Activated T-helper 1 cell treated with anti-CD3 and anti-CD28 coated beads, Interleukin-2, amount 50 U/mL, for 16 hours (primary cell): ENCODE results near the gene ALG1L2.
"Not testable (repeated sequence)": the region's sequence is repeated elsewhere in the genome, so short reads cannot be mapped to it uniquely, and the experiment has no call there.

Source experiments
- DNase-seq, 2 donors: peaks; one replicate each; pipeline ENCODE4 v3.0.0-alpha.2; 2020; ENCODE audit warnings: low read depth in 1 of 2, low spot score in 1 of 2

ALG1L2 gene

GRCh38 chr3:130081351-130081881 lies at the start of gene ALG1L2:
TSS of gene ALG1L2 (plus strand) at chr3:130081831. CDS start at chr3:130082017, 186 bp downstream.
- DNase-seq = no peak

DNA sequence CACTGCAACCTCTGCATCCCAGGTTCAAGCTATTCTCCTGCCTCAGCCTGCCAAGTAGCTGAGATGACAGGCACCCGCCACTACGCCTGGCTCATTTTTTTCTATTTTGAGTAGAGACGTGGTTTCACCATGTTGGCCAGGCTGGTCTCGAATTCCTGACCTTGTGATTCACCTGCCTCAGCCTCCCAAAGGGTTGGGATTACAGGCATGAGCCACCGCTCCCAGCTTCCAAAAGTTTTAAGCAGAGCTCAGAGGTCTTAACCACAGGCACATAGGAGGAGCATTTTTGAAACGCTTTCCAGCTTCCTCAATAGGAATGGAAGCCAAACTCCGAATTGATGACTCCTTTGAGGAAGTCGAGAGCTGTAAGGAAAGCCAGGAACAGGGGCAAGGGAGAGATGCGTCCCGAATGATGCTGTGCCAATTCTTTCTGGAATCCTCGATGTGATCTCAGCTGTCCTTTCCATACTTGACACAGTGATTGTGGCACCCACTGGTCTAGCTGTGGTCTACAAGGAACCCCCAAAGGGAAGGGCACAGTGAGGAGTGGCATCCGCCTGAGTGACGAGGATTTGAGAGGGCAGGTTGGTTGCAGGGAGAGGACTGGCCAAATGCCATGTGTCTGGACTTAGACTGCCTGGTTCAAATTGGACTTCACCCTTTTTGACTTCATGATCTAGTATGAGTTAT lies 44.4 kb upstream of the ALG1L2 start:
- DNase-seq = not testable (repeated sequence)

DNA sequence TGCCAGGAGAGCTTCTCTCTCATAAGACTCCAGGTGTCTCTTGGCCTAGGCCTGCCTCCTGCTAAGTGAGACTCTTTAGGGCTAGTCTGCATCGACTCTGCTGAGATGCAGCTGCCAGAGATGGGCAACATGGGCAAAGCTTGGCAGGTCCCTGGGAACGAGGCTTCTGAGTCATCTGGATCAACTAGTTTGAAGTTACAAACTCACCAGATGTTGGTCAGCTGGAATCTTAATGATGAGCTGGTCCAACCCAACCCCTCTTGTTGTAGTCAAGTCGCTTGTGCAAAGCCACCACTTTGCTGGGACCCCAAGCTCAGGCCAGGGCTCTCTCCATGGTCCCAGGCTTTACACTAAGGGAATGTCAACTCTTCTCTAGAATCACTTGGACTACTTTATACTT lies 38.9 kb upstream of the ALG1L2 start:
- not testable (repeated sequence) for DNase-seq

DNA sequence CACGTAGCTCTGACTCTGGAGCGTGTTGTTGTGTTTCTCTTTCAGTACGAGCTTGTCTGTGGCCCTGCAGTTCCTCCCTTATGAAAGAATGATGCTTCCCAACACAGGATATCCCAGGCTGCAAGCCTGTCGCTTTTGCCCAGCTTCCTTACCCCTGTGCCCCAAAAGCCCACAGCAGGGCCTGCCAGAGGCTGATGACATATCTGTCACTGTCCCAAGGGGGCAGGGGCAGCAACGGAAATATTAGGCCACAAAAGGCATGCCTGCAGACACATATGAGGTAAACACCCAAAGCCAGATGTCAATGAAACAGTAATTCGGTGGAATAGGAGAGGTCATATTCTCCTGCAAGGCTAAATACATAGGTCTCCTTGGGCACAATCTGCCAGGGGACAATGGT lies 38.0 kb upstream of the ALG1L2 start:
- not testable (repeated sequence) for DNase-seq

DNA sequence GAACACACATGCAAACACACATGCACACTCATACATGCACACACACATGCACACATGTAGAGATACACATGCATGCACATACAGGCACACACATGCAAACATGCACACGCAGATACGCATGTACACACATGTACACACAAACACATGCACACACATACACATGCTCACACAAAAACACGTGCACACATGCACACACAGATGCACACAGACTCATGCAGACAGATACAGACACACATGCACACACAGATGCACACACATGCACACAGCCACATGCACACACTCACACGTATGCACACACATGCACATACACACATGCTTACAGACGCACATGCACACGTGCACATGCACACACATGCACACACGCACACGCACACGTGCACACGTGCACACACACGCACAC lies 37.3 kb upstream of the ALG1L2 start:
- DNase-seq = no peak

DNA sequence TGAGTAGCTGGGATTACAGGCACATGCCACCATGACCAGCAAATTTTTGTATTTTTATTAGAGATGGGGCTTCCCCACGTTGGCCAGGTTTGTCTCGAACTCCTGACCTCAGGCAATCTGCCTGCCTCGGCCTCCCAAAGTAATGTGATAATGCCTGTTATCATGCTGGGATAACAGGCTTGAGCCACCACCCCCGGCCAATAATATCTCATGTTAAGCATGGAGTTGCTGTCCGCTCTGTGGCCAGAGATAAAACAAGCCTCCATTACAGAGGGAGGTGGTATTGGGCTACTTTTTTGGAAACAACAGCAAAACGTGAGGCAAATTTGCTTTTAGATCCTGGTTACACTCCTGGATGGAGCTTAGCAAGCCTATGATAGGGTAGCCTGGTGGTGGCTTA lies 32.9 kb upstream of the ALG1L2 start:
- no peak for DNase-seq

- DNase-seq = not testable (repeated sequence)
These were observed 29.3 kb upstream of the ALG1L2 start for GRCh38 chr3:130052366-130052765.

DNA sequence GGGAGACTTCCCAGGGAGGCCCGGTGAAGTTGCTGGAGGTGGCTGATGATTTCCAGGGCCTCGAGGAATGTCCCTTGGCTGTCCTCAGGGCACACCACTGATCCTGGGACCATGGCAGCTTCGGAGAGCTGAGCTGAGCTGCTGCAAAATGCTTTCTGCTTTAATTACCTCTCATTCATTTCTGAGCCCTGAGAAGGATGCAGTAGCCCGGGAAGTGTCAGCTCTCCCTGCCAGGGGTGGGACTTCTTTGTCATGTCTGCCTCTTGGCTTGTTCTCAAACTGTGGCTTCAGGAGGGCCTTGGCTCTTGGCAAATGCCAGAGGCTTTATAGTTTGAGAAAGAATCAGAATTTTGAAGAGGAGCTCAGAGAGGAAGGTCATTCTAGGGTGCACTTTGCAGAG lies 28.7 kb upstream of the ALG1L2 start:
- DNase-seq = not testable (repeated sequence)

DNA sequence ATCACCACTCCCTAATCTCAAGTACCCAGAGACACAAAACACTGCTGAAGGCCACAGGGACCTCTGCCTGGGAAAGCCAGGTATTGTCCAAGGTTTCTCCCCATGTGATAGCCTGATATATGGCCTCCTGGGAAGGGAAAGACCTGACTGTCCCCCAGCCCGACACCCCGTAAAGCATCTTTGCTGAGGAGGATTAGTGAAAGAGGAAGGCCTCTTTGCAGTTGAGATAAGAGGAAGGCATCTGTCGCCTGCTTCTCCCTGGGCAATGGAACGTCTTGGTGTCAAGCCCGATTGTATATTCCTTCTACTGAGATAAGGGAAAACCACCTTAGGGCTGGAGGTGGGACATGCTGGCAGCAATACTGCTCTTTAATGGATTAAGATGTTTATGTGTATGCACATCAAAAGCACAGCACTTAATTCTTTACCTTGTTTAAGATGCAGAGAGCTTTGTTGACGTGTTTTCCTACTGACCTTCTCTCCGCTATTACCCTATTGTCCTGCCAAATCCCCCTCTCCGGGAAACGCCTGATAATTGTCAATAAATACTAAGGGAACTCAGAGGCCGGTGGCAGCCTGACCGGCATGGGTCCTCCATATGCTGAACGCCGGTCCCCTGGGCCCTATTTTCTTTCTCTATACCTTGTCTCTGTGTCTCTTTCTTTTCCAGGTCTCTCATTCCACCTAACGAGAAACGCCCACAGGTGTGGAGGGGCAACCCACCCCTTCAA lies 23.9 kb upstream of the ALG1L2 start:
- DNase-seq = not testable (repeated sequence)

DNA sequence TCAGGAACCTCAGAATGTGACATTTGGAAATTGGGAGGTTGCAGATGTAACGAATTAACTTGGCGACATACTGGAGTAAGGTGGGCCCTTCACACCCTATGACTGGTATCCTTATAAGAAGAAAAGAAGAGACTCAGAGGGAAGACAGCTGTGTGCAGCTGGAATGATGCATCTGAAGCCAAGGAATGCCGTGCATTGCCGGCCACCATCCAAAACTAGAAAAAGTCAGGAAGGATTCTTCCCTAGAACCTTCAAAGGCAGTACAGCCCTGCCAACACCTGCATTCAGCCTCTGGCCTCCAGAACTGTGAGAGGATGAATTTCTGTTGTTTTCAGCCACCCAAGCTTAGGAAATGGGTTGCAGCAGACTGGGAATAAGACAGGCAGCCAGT lies 23.4 kb upstream of the ALG1L2 start:
- not testable (repeated sequence) for DNase-seq

DNA sequence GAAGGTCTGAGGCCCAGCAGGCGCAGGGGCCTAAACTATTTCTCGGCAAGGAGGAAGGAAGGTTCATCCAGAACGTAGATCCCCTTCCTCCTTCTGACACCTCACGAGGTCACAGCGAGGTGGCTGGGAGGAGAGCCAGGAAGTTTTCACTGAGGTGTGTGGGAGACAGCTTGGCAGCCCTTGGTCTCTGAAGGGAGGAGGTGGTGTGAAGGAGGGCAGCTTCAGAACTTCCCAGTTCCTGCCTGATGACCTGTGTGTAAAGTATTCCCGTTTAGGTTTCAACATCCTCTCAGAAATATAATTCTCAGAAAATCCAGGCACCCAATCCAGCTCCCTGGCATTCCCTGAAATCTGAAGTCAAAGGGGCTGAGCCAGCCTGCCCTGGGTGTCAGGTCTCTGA lies 22.9 kb upstream of the ALG1L2 start:
- not testable (repeated sequence) for DNase-seq

GRCh38 chr3:130059162-130059561 lies 22.5 kb upstream of the ALG1L2 start:
- DNase-seq = not testable (repeated sequence)

GRCh38 chr3:130073582-130073981 lies 8.0 kb upstream of the ALG1L2 start:
- DNase-seq = no peak

- DNase-seq = no peak
These were observed 4.0 kb upstream of the ALG1L2 start for GRCh38 chr3:130077636-130078035.

DNA sequence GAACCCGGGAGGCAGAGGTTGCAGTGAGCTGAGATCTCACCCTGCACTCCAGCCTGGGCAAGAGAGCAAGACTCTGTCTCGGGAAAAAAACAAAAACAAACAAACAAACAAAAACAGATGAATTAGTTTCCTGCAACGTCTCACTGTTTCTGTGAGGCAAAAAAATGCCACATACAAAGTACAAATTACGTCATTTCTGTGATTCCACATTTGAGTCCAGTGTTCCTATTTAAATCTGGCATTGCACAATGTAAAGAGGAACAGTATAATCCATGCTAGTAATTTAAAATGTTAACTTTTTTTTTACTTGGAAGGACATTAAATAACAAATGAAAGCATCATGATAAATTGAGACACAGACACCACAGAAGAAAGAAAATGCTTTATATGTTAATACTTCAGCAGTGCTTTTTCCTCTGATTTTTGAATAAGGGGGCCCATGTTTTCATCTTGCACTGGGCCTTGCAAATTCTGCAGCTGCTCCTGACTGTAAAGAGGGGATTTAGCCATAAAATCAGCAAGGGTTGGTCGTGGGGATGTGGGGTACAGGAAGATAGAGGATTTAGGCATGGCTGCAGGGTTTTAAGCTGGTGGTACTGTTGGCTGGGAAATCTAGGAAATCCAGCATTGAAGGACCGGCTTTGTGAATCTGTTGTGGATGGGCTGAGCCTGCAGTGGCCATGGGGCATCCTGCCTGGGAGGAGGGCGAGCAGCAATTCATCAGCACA lies 1.9 kb downstream of the ALG1L2 start:
- DNase-seq = not testable (repeated sequence)

DNA sequence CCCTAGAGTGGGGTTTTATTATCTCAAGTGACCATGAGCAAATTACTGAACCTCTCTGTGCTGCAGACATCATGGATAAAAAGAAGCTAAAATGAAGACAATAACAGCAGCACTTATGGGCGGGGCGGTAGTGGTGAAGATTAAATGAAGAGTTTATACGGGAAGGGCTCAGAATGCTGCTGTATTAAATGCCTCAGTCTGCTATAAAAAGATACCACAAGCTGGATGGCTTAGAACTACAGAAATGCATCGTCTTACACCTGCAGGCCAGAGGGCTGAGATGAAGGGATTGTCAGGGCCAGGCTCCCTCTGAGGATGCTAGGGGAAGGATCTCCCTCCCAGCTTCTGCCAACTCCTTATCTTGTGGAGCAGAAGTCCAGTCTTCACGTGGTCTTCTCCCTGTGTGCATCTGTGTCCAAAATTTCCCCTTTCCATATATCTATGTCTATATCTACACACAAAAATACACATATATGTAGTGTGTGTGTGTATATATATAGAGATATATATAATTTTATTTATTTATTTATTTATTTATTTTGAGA lies 2.9 kb downstream of the ALG1L2 start:
- DNase-seq = no peak

- DNase-seq = no peak
These were observed 4.2 kb downstream of the ALG1L2 start for GRCh38 chr3:130085881-130086280.

GRCh38 chr3:130086628-130087027 lies 5.0 kb downstream of the ALG1L2 start:
- not testable (repeated sequence) for DNase-seq

GRCh38 chr3:130088061-130088460 lies 6.4 kb downstream of the ALG1L2 start:
- DNase-seq = no peak

GRCh38 chr3:130090681-130091080 lies 9.1 kb downstream of the ALG1L2 start:
- not testable (repeated sequence) for DNase-seq

- DNase-seq = no peak
These were observed 10.3 kb downstream of the ALG1L2 start for GRCh38 chr3:130091958-130092357.
